ENCODE data around the gene TRAF6.

- TF ChIP-seq POLR2AphosphoS2 (IDR thresholded peaks at IDR 0.05; ENCODE audit: low read length) (no peak), HDAC2 (IDR thresholded peaks at IDR 0.05) (no peak), ZNF232 (CRISPR knock-in tag; IDR thresholded peaks at IDR 0.05) (no peak), ZNF224 (CRISPR knock-in tag; IDR thresholded peaks at IDR 0.05) (no peak), CBFB (CRISPR knock-in tag; IDR thresholded peaks at IDR 0.05) (no peak), BRF1 (IDR thresholded peaks at IDR 0.05; ENCODE audit: borderline replicate concordance, extremely low read depth, insufficient read length) (no peak), SIN3A (IDR thresholded peaks at IDR 0.05; ENCODE audit: borderline replicate concordance in 2 of 2, control insufficient read depth in 1 of 2, low read depth in 2 of 2, low read length in 2 of 2) (no peak), ZNF668 (CRISPR knock-in tag; IDR thresholded peaks at IDR 0.05) (no peak), ZNF239 (CRISPR knock-in tag; IDR thresholded peaks at IDR 0.05) (no peak)
Measured at GRCh38 chr11:36454941-36455631, 55.0 kb downstream of the TRAF6 start.
